ENCODE measurements around the gene TPRG1.

TPRG1 gene

GRCh38 chr3:189232790-189233189, 61.0 kb downstream of the TPRG1 start:
- no peak for DNase-seq (ENCODE audit: low read depth)

DNA sequence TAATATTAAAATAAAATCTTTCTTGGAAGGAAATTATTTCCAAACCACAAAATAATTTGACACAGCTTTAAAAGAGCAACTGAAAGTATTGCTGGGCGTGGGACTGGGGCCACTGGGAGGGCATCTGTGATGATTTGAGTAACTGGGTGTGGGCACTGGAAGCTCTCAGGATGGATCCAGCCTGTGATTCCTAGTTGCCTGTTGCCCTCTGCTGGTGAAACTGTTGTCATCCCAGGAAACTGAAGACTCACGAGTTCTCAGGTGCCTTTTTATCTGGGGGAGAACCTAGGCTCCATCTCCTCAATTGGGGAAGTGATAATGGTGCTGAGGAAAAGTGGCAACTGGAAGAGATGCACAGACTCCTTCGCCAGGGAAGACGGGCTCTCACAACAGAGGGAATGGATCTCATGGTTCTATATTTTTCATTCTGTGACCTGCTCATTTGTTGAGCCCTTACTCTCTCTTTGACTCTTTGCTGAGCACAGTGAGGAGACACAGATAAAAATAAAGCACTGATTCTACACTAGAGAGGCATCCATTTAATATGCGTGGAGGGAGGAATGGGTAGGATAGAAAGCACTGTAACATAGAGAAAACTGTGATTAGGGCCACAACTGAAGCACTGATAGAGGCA, 61.6 kb downstream of the TPRG1 start:
- DNase-seq (ENCODE audit: low read depth) = peak; percentile 71

GRCh38 chr3:189235214-189235613, 63.4 kb downstream of the TPRG1 start:
- no peak for DNase-seq (ENCODE audit: low read depth)

GRCh38 chr3:189236352-189236751, 64.6 kb downstream of the TPRG1 start:
- DNase-seq (ENCODE audit: low read depth) = no peak

DNA sequence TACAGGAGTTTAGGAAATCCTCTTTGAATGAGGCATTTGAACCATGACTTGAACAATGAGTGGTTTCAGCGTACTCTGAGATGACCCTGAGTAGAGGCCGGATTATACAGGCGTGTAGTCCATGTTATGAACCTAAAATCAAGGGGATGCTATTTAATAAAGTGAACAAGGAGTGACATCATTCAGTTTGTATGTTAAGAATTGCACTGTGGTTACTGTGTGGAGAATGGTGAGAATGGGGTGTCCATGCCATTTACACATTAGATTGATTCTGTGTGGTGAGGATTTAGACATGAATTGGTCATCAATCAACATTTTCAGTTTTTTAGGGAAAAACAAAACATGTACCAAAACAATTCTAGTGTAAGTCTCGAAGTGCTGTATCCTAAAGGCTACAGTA, 65.8 kb downstream of the TPRG1 start:
- no peak for DNase-seq (ENCODE audit: low read depth)

DNA sequence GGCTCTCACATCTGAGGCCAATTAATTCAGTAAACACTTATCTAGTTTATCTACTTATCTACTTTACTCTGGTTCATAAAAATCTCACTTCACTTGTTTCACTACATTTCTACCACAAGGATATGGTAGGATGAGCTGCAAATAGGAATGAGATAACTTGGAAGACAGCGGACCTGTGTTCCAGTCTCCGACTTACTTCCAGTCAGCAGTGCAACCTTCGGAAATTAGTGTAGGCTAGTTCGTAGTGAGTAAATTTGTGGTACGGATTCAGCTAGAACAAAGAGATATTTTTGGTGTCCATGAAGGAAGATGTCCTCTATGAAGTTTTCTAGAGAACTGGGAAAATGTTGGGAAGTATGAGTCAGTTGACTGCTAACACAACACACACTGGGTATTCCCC, 66.3 kb downstream of the TPRG1 start:
- DNase-seq (ENCODE audit: low read depth) = peak; percentile 6

GRCh38 chr3:189239616-189240015, 67.8 kb downstream of the TPRG1 start:
- no peak for DNase-seq (ENCODE audit: low read depth)

DNA sequence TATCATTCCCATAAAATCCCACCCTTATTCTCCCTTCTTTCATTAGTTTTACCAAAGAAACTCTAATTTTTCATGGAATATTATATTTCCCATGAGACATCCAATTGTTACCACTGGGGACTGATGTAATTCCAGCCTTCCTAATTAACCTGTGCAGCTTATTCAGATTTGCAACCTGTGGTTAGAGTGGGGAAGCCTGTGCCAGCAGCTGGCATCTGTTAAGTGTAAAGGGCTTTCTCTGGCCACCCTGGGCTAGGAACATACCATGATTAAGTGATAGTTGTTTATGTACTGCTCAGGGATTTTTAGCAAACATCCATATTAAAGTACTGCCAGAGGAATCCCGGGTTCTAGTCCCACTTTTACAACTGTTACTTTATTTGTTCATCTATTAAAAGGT, 78.2 kb downstream of the TPRG1 start:
- no peak for DNase-seq (ENCODE audit: low read depth)

GRCh38 chr3:189258261-189258660, 86.5 kb downstream of the TPRG1 start:
- no peak for DNase-seq (ENCODE audit: low read depth)

GRCh38 chr3:189260556-189261493, 89.1 kb downstream of the TPRG1 start:
- no peak for DNase-seq (ENCODE audit: low read depth)

GRCh38 chr3:189262746-189263145, 91.0 kb downstream of the TPRG1 start:
- no peak for DNase-seq (ENCODE audit: low read depth)

- DNase-seq (ENCODE audit: low read depth) = peak; percentile 44
These were observed 96.3 kb downstream of the TPRG1 start for GRCh38 chr3:189267981-189268613.

- peak; percentile 17 for DNase-seq (ENCODE audit: low read depth)
These were observed 97.6 kb downstream of the TPRG1 start for GRCh38 chr3:189269365-189269764.

DNA sequence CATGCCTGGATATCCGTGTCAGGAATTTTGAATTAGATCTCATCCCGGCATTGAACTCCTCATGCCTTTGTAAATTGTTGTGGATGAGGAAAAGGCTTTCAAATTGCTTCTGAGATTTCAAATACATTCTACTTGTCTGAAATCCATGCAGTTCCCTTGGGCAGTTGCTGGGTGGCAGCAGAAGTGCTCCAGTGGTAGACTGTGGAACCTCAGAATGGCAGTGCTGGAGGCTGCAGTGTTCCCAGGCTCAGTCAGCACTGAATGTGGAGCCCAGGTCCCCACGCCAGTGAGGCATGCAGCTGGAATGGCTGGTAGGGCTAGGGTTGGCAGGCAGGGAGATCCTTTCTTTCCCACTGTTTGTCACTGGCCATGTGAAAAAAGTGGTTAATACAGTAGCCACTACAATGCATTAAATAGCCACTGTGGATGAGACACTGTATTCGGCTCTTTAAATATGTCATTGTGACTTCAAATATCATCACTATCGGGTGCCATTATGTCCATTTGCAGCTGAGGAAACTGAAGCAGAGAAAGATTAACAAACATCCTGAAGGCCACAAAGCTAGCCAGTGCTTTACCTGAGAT, 98.6 kb downstream of the TPRG1 start:
- DNase-seq (ENCODE audit: low read depth) = peak; percentile 85

DNA sequence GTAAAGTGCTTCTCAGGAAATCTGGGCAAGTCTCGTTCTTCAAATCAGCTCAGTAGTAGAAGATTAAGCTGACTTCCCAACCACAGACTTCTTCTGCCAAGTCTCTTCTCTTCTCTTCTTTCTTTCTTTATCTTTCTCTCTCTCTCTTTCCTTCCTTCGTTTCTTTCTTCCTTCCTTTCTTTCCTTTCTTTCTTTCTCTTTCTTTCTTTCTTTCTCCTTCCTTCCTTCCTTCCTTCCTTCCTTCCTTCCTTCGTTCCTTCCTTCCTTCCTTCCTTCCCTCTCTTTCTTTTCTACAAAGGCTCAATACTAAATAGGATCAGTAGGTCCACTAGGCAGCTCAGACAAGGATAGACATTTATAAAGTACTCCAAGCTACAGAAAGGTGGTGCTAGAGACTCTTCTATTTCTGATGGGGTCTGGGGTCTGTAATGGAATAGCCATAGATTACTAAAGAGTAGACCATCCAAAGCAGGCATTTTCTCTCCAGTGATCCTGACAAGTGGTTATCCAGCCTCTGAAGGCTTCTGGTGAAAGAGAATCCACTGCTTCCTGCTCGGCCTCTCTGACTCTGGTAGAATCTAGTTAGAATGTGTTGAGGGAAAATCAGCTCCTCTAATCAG, 100.8 kb downstream of the TPRG1 start:
- peak; percentile 31 for DNase-seq (ENCODE audit: low read depth)

- no peak for DNase-seq (ENCODE audit: low read depth)
These were observed 102.0 kb downstream of the TPRG1 start for GRCh38 chr3:189273736-189274135.

DNA sequence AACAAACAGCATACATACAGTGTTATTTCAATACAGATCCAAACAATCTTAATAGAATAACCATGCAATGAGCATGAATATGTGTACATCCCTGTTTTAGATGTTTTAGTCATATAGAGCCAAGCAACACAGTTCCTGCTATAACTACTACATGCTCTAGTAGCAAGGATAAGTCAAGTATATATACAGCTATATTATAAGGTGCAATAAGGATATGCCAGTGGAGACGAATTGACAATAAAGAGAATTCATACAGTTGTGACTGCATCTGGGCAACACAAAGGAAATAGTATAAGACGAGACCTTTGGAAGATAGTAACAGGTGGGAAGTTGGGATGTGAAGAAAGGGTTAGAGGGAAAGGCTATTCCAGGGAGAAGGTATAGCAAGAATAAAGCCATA, 103.4 kb downstream of the TPRG1 start:
- no peak for DNase-seq (ENCODE audit: low read depth)

DNA sequence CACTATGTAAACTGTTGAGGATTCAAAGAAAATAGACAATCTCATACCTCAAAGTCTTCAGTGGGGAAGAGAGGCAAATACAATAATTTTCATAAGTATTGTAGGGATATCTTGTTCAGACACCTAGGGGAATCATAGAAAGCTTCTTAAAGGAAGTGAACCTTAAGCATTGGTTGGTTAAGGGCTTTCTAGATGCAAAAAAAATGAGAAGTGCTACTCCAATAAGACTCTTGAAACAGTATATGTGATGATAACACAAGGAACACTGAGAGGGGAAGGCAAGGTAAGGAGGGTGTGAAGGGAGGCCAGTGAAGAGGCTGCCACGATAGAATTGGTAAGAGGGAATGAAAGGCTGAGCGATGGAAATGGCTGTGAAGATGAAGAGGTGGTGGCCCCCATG, 104.1 kb downstream of the TPRG1 start:
- DNase-seq (ENCODE audit: low read depth) = no peak

DNA sequence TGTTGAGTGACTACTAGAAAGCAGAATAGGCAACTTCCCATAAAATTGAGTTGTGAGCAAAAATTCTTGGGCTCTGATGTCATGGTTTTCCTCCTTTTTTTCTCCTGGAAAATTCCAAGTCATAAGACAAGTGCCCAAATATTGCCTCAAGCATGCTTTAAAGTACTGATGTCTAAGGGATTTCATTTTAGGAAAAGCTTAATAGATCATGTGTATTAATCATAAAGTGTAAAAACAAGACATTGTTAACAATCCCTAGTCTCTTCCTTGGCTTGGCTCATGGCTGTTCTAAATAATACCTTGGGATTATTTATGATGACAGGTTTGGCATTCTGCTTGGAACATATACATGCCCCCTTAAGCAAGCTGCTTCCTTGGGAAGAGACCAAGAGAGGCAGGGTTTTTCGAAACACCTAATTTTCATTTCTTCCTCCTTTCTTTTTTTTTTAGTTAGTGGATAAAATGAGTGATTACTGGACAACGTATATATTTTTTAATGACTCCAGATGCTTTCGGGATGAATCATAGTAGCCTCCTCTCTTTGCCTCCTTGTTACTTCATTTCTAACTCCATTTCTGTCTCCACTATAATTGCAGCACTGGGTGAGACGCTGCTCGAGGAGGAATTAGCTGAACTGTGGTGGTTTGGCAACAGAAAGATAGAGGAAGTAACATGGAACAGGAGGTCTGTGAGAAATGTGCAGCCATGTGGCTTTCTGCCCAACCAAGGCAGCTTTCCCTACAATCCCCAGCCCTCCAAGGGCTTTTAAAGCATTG, 104.9 kb downstream of the TPRG1 start:
- DNase-seq (ENCODE audit: low read depth) = peak; percentile 82

DNA sequence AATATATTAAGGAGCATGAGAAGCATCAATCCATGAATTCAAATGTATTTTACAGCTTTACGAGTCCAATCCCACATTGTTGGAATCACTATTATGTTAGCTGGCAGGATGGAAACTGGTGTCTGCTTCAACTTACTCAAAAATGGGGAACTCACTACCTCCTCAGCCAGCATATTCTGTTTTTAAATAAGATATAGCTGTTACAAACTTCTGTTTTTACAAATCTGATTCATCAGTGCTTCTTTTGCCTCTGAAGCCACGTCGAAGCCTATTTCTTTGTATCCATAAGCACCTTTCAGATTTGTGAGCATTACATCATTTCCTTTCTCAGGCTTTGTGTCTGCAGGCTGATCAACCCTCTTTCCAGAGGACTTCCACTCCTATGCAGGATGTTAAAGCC, 105.9 kb downstream of the TPRG1 start:
- peak; percentile 22 for DNase-seq (ENCODE audit: low read depth)

- no peak for DNase-seq (ENCODE audit: low read depth)
These were observed 106.5 kb downstream of the TPRG1 start for GRCh38 chr3:189278221-189278620.

All from ELR (cell line).